ENCODE data around the gene CDHR3. TPM values are rescaled to one million over a fixed set of nuclear protein-coding genes. Genes with fewer than 3 reads are reported as not detected.

Gene CDHR3
- total and polyA plus RNA-seq, 4 donors: 1.0 to 10.5 (median 1.8) TPM

GRCh38 chr7:106061301-106061979 lies 98.4 kb downstream of the CDHR3 start:
- no peak overlapping the region for H3K4me3 ChIP-seq (ENCODE audit: low read depth in 1 of 3, low read length in 3 of 3)
- 95% methylated on average over 9 of the region's 9 CpGs for WGBS
- no peak for TF ChIP-seq TAF1 (conservative IDR thresholded peaks at IDR 0.05)
- TF ChIP-seq HNF4A (conservative IDR thresholded peaks at IDR 0.05): no peak
- DNase-seq (ENCODE audit: low spot score): no peak
- peaks cover 4 to 17% (median 10%) of the 10 kb centered on the region in 4 donors for H3K4me1 ChIP-seq (ENCODE audit: control insufficient read depth in 4 of 4, insufficient read depth in 4 of 4, low read length in 3 of 4)
- no peaks in the 10 kb centered on the region for H3K9me3 ChIP-seq (ENCODE audit: control insufficient read depth in 4 of 4, low read length in 3 of 4)
- H3K27me3 ChIP-seq (ENCODE audit: control insufficient read depth in 4 of 4, insufficient read depth in 4 of 4, low read length in 3 of 4): no peaks in the 10 kb centered on the region
- no peaks in the 10 kb centered on the region for H3K36me3 ChIP-seq (ENCODE audit: control insufficient read depth in 4 of 4, insufficient read depth in 3 of 4, low read depth in 1 of 4, low read length in 3 of 4)
- no peak overlapping the region for H3K9ac ChIP-seq (ENCODE audit: low read depth in 1 of 2, low read length in 2 of 2)
- no peak overlapping the region for H3K27ac ChIP-seq (ENCODE audit: low read depth in 1 of 2, low read length in 2 of 2)

GRCh38 chr7:106062006-106062405 lies 98.9 kb downstream of the CDHR3 start:
- Histone ChIP-seq H3K4me1 (ENCODE audit: control insufficient read depth in 4 of 4, insufficient read depth in 4 of 4, low read length in 3 of 4) (peaks cover 4 to 17% (median 10%) of the 10 kb centered on the region in 4 donors), H3K27me3 (ENCODE audit: control insufficient read depth in 4 of 4, insufficient read depth in 4 of 4, low read length in 3 of 4) (no peaks in the 10 kb centered on the region), H3K9me3 (ENCODE audit: control insufficient read depth in 4 of 4, low read length in 3 of 4) (no peaks in the 10 kb centered on the region), H3K9ac (ENCODE audit: low read depth in 1 of 2, low read length in 2 of 2) (no peak overlapping the region), H3K4me3 (ENCODE audit: low read depth in 1 of 3, low read length in 3 of 3) (no peak overlapping the region), H3K36me3 (ENCODE audit: control insufficient read depth in 4 of 4, insufficient read depth in 3 of 4, low read depth in 1 of 4, low read length in 3 of 4) (no peaks in the 10 kb centered on the region), H3K27ac (ENCODE audit: low read depth in 1 of 2, low read length in 2 of 2) (no peak overlapping the region)
- no peak for DNase-seq (ENCODE audit: low spot score)
- TF ChIP-seq MAX (IDR thresholded peaks at IDR 0.05): no peak
- no peak for TF ChIP-seq TAF1 (conservative IDR thresholded peaks at IDR 0.05)
- no peak for TF ChIP-seq RAD21 (IDR thresholded peaks at IDR 0.05)
- TF ChIP-seq JUND (IDR thresholded peaks at IDR 0.05): no peak
- no peak for TF ChIP-seq FOXA2 (IDR thresholded peaks at IDR 0.05)
- no peak for TF ChIP-seq SP1 (IDR thresholded peaks at IDR 0.05)
- TF ChIP-seq RXRA (IDR thresholded peaks at IDR 0.05): no peak
- no peak for TF ChIP-seq ZBTB33 (IDR thresholded peaks at IDR 0.05)
- WGBS: 98% methylated on average over 7 of the region's 7 CpGs

- DNase-seq (ENCODE audit: low spot score): no peak
- WGBS: 93% methylated on average over 2 of the region's 2 CpGs
- Histone ChIP-seq H3K36me3 (ENCODE audit: control insufficient read depth in 4 of 4, insufficient read depth in 3 of 4, low read depth in 1 of 4, low read length in 3 of 4) (no peaks in the 10 kb centered on the region), H3K27ac (ENCODE audit: low read depth in 1 of 2, low read length in 2 of 2) (no peak overlapping the region), H3K4me1 (ENCODE audit: control insufficient read depth in 4 of 4, insufficient read depth in 4 of 4, low read length in 3 of 4) (peaks cover 4 to 17% (median 9%) of the 10 kb centered on the region in 4 donors), H3K4me3 (ENCODE audit: low read depth in 1 of 3, low read length in 3 of 3) (no peak overlapping the region), H3K9me3 (ENCODE audit: control insufficient read depth in 4 of 4, low read length in 3 of 4) (no peaks in the 10 kb centered on the region), H3K27me3 (ENCODE audit: control insufficient read depth in 4 of 4, insufficient read depth in 4 of 4, low read length in 3 of 4) (no peaks in the 10 kb centered on the region), H3K9ac (ENCODE audit: low read depth in 1 of 2, low read length in 2 of 2) (no peak overlapping the region)
- TF ChIP-seq CTCF (IDR thresholded peaks at IDR 0.05; ENCODE audit: low read depth, low read length, missing input control) (no peak), ATF3 (IDR thresholded peaks at IDR 0.05) (no peak), GABPA (IDR thresholded peaks at IDR 0.05 in 1 of 2, conservative IDR thresholded peaks at IDR 0.05 in 1 of 2) (no peak), MAX (IDR thresholded peaks at IDR 0.05) (no peak), JUND (IDR thresholded peaks at IDR 0.05) (no peak), RXRA (IDR thresholded peaks at IDR 0.05) (no peak), HNF4A (conservative IDR thresholded peaks at IDR 0.05) (no peak), FOXA2 (IDR thresholded peaks at IDR 0.05) (no peak), SP1 (IDR thresholded peaks at IDR 0.05) (no peak), FOXA1 (IDR thresholded peaks at IDR 0.05) (no peak), TAF1 (conservative IDR thresholded peaks at IDR 0.05) (no peak), REST (IDR thresholded peaks at IDR 0.05) (no peak), HNF4G (IDR thresholded peaks at IDR 0.05) (no peak), ZBTB33 (IDR thresholded peaks at IDR 0.05) (no peak), NR2F2 (IDR thresholded peaks at IDR 0.05) (no peak)
These were observed 99.5 kb downstream of the CDHR3 start for GRCh38 chr7:106062521-106062931.

Data from liver (tissue), 9 donors.